Trophoblast cell (in vitro differentiated cells and primary cell): Measurements from ENCODE around the gene KLF3.

Experiments
- DNase-seq, 2 donors: peaks; one replicate each; pipeline ENCODE4 v3.0.0-alpha.2; 2016
- H2AFZ ChIP-seq: 2 replicates; pipeline ENCODE4 v1.6.1; 2013; ENCODE audit warnings: low read length, moderate library complexity, mild to moderate bottlenecking; ENCODE audit not compliant: insufficient read depth, poor library complexity
- H2AK5ac ChIP-seq: 2 replicates; pipeline ENCODE4 v1.6.1; 2013; ENCODE audit warnings: mild to moderate bottlenecking, low read length
- H2BK120ac ChIP-seq: 2 replicates; pipeline ENCODE4 v1.6.1; 2013; ENCODE audit warnings: low read length, mild to moderate bottlenecking, moderate library complexity; ENCODE audit not compliant: insufficient read depth, poor library complexity
- H2BK12ac ChIP-seq: 2 replicates; pipeline ENCODE4 v1.6.1; 2013; ENCODE audit warnings: mild to moderate bottlenecking, low read length, moderate library complexity
- H2BK5ac ChIP-seq: 2 replicates; pipeline ENCODE4 v1.6.1; 2013; ENCODE audit warnings: low read length, low read depth, moderate library complexity, mild to moderate bottlenecking; ENCODE audit not compliant: poor library complexity
- H3K14ac ChIP-seq: 2 replicates; pipeline ENCODE4 v1.6.1; 2013; ENCODE audit warnings: mild to moderate bottlenecking, low read length
- H3K18ac ChIP-seq: 2 replicates; pipeline ENCODE4 v1.6.1; 2013; ENCODE audit warnings: mild to moderate bottlenecking, low read length
- H3K23ac ChIP-seq: 2 replicates; pipeline ENCODE4 v1.6.1; 2013; ENCODE audit warnings: low read length
- H3K27ac ChIP-seq: 2 replicates; pipeline ENCODE4 v1.5.1; 2013; ENCODE audit warnings: low read depth, mild to moderate bottlenecking, inconsistent platforms, low read length, moderate library complexity
- H3K27me3 ChIP-seq: 2 replicates; pipeline ENCODE4 v1.6.1; 2013; ENCODE audit warnings: inconsistent platforms, mild to moderate bottlenecking, low read length, moderate library complexity; ENCODE audit not compliant: insufficient read depth
- H3K36me3 ChIP-seq, 2 experiments: 1 replicate in 1 of 2; 2 replicates in 1 of 2; pipeline ENCODE4 v1.6.1; 2013; ENCODE audit warnings: low read length in 2 of 2, mild to moderate bottlenecking in 2 of 2, moderate library complexity in 1 of 2; ENCODE audit not compliant: insufficient read depth in 2 of 2, control insufficient read depth in 1 of 2
- H3K4ac ChIP-seq: 2 replicates; pipeline ENCODE4 v1.6.1; 2013; ENCODE audit warnings: low read depth, mild to moderate bottlenecking, low read length, moderate library complexity
- H3K4me1 ChIP-seq, 2 experiments: 1 replicate in 1 of 2; 2 replicates in 1 of 2; pipeline ENCODE4 v1.6.1; 2013; ENCODE audit warnings: low read length in 2 of 2, mild to moderate bottlenecking in 2 of 2, moderate library complexity in 1 of 2; ENCODE audit not compliant: insufficient read depth in 2 of 2, control insufficient read depth in 1 of 2
- H3K4me2 ChIP-seq: 2 replicates; pipeline ENCODE4 v1.6.1; 2013; ENCODE audit warnings: inconsistent platforms, mild to moderate bottlenecking, low read length, moderate library complexity
- H3K4me3 ChIP-seq: 2 replicates; pipeline ENCODE4 v1.5.1; 2013; ENCODE audit warnings: mild to moderate bottlenecking, low read depth, low read length, inconsistent platforms
- H3K79me1 ChIP-seq: one replicate; pipeline ENCODE4 v1.6.1; 2013; ENCODE audit warnings: low read length
- H3K79me2 ChIP-seq: 2 replicates; pipeline ENCODE4 v1.6.1; 2013; ENCODE audit warnings: low read length, mild to moderate bottlenecking; ENCODE audit not compliant: control insufficient read depth, insufficient read depth, poor library complexity
- H3K9ac ChIP-seq: 2 replicates; pipeline ENCODE4 v1.6.1; 2013; ENCODE audit warnings: mild to moderate bottlenecking, low read length
- H3K9me3 ChIP-seq: 2 replicates; pipeline ENCODE4 v1.6.1; 2013; ENCODE audit warnings: low read depth, mild to moderate bottlenecking, control low read depth, inconsistent platforms, low read length; ENCODE audit not compliant: insufficient read depth
- H4K12ac ChIP-seq: 2 replicates; pipeline ENCODE4 v1.6.1; 2013; ENCODE audit warnings: low read depth, mild to moderate bottlenecking, low read length, moderate library complexity
- H4K8ac ChIP-seq: 2 replicates; pipeline ENCODE4 v1.6.1; 2013; ENCODE audit warnings: low read depth, mild to moderate bottlenecking, low read length, moderate library complexity
- H4K91ac ChIP-seq: one replicate; pipeline ENCODE4 v1.6.1; 2013; ENCODE audit warnings: low read depth, mild to moderate bottlenecking, low read length, moderate library complexity
- WGBS: extraction: QIAGEN DNeasy Blood & Tissue Kit; methylation state at CpG from one replicate; pipeline ENCODE4 v1.1.7; 2013; ENCODE audit warnings: missing lambda C conversion rate; ENCODE audit not compliant: insufficient read length, insufficient coverage; ENCODE audit errors: extremely low coverage; 5-methylcytosine and 5-hydroxymethylcytosine counted together

KLF3 gene

GRCh38 chr4:38687571-38688011, 23.6 kb downstream of the KLF3 start:
- Histone ChIP-seq H3K18ac (no peak overlapping the region), H3K27ac (no peak overlapping the region), H3K79me2 (peaks cover 1% of the 10 kb centered on the region), H3K27me3 (no peaks in the 10 kb centered on the region), H3K9ac (no peak overlapping the region), H2BK120ac (no peak overlapping the region), H3K4me1 (peaks cover 0 to 2% of the 10 kb centered on the region in 2 experiments), H3K14ac (no peak overlapping the region), H2AK5ac (no peak overlapping the region), H3K9me3 (no peaks in the 10 kb centered on the region), H2AFZ (no peak overlapping the region), H3K4me3 (no peak overlapping the region), H3K79me1 (no peaks in the 10 kb centered on the region), H3K4me2 (no peak overlapping the region), H3K4ac (no peak overlapping the region), H2BK5ac (no peak overlapping the region), H4K91ac (no peak overlapping the region), H3K36me3 (peaks cover 20 to 40% of the 10 kb centered on the region in 2 experiments), H4K12ac (no peak overlapping the region), H2BK12ac (no peak overlapping the region), H4K8ac (no peak overlapping the region), H3K23ac (no peak overlapping the region)
- no peak for DNase-seq
- WGBS: no CpG with 5 or more reads among the region's 4 CpGs

- no peak overlapping the region for H4K8ac ChIP-seq
Observed at GRCh38 chr4:38688676-38689355, 24.8 kb downstream of the KLF3 start.

GRCh38 chr4:38691251-38692008, 27.4 kb downstream of the KLF3 start:
- Histone ChIP-seq H2BK12ac (no peak overlapping the region), H3K27me3 (no peaks in the 10 kb centered on the region), H3K4me2 (no peak overlapping the region), H3K79me2 (no peaks in the 10 kb centered on the region), H2AK5ac (no peak overlapping the region), H4K8ac (no peak overlapping the region), H3K23ac (no peak overlapping the region), H3K4me3 (no peak overlapping the region), H3K4me1 (no peaks in the 10 kb centered on the region), H2BK120ac (no peak overlapping the region), H2BK5ac (no peak overlapping the region), H3K14ac (no peak overlapping the region), H3K79me1 (no peaks in the 10 kb centered on the region), H3K9ac (no peak overlapping the region), H3K36me3 (peaks cover 28 to 51% of the 10 kb centered on the region in 2 experiments), H3K18ac (no peak overlapping the region), H4K12ac (no peak overlapping the region), H4K91ac (no peak overlapping the region), H2AFZ (no peak overlapping the region), H3K4ac (no peak overlapping the region), H3K27ac (no peak overlapping the region), H3K9me3 (no peaks in the 10 kb centered on the region)
- no CpG with 5 or more reads among the region's 9 CpGs for WGBS
- no peak for DNase-seq

More at GRCh38 chr4:38688676-38689355, 24.8 kb downstream of the KLF3 start:
- H2BK120ac ChIP-seq: no peak overlapping the region
- no peak overlapping the region for H4K12ac ChIP-seq
- no peak overlapping the region for H3K18ac ChIP-seq
- H3K79me1 ChIP-seq: no peaks in the 10 kb centered on the region
- H3K27me3 ChIP-seq: no peaks in the 10 kb centered on the region
- H3K79me2 ChIP-seq: peaks cover 1% of the 10 kb centered on the region
- no peak overlapping the region for H3K9ac ChIP-seq
- no peak overlapping the region for H2BK5ac ChIP-seq
- no peak overlapping the region for H3K4me3 ChIP-seq
- WGBS: no CpG with 5 or more reads among the region's 26 CpGs
- no peak overlapping the region for H4K91ac ChIP-seq
- no peak overlapping the region for H2BK12ac ChIP-seq
- peaks cover 21 to 42% of the 10 kb centered on the region in 2 experiments for H3K36me3 ChIP-seq
- H3K23ac ChIP-seq: no peak overlapping the region
- no peak overlapping the region for H3K4ac ChIP-seq
- no peak overlapping the region for H2AK5ac ChIP-seq
- no peak overlapping the region for H3K27ac ChIP-seq
- no peak for DNase-seq
- no peak overlapping the region for H3K14ac ChIP-seq
- no peak overlapping the region for H3K4me2 ChIP-seq
- H3K9me3 ChIP-seq: no peaks in the 10 kb centered on the region
- H3K4me1 ChIP-seq: peaks cover 0 to 2% of the 10 kb centered on the region in 2 experiments
- H2AFZ ChIP-seq: no peak overlapping the region

GRCh38 chr4:38692421-38692820, 28.4 kb downstream of the KLF3 start:
- Histone ChIP-seq H3K9me3 (no peaks in the 10 kb centered on the region), H3K36me3 (peaks cover 29 to 54% of the 10 kb centered on the region in 2 experiments), H3K4ac (no peak overlapping the region), H3K79me2 (no peaks in the 10 kb centered on the region), H3K27ac (no peak overlapping the region), H2AFZ (no peak overlapping the region), H3K27me3 (no peaks in the 10 kb centered on the region), H3K18ac (no peak overlapping the region), H3K23ac (no peak overlapping the region), H2BK120ac (no peak overlapping the region), H3K4me1 (no peaks in the 10 kb centered on the region), H3K9ac (no peak overlapping the region), H4K8ac (no peak overlapping the region), H3K14ac (no peak overlapping the region), H2AK5ac (no peak overlapping the region), H2BK12ac (no peak overlapping the region), H3K4me2 (no peak overlapping the region), H4K12ac (no peak overlapping the region), H3K4me3 (no peak overlapping the region), H4K91ac (no peak overlapping the region), H3K79me1 (no peaks in the 10 kb centered on the region), H2BK5ac (no peak overlapping the region)
- WGBS: no CpG with 5 or more reads among the region's 4 CpGs
- no peak for DNase-seq
